GM12878 (cell line): ENCODE results near the gene FUT6. TPM values are rescaled to one million over a fixed set of nuclear protein-coding genes. Genes with fewer than 3 reads are reported as not detected.

Experiments used
- ATAC-seq: fragments of 200-7000 bp; cut with Tn5 transposase; 3 replicates; pipeline ENCODE4 v1.9.1; 2020; ENCODE audit warnings: mild to moderate bottlenecking, moderate library complexity
- BruUV-seq: library from RNA; stranded (reverse); fragments of 400-500 nt; replicated peaks from 2 replicates; lab custom pipeline; 2021; lab: Mats Ljungman, UMichigan
- CTCF ChIA-PET: fragments of 300-600 bp; sonication (Branson Sonifier 250); formaldehyde crosslinking; extraction: SDS; loops from one replicate; lab custom pipeline; 2021; ENCODE audit warnings: inconsistent platforms; lab: Yijun Ruan, JAX
- POLR2A ChIA-PET: fragments of 350-600 bp; formaldehyde crosslinking; extraction: SDS; loops from one replicate; lab custom pipeline; 2021; ENCODE audit warnings: inconsistent platforms; lab: Charles Lee
- RAD21 ChIA-PET: fragments of 300-600 bp; sonication (Branson Sonifier 250); formaldehyde crosslinking; loops from one replicate; lab custom pipeline; 2023; ENCODE audit warnings: antibody characterized with exemption; ENCODE audit not compliant: unreplicated experiment; lab: Charles Lee
- SMC1A ChIA-PET: fragments of 300-600 bp; sonication (Branson Sonifier 250); formaldehyde crosslinking; loops from one replicate; lab custom pipeline; 2023; ENCODE audit not compliant: unreplicated experiment, uncharacterized antibody; lab: Charles Lee
- DNase-seq: peaks from one replicate; pipeline ENCODE4 v3.0.0-alpha.2; 2011; ENCODE audit warnings: low read depth, low spot score
- FAIRE-seq: peaks from 3 replicates; lab custom pipeline; 2011; peaks lifted over from hg19 to GRCh38; lab: Jason Lieb, UNC
- H2AFZ ChIP-seq: 2 replicates; pipeline ENCODE4 v1.6.0; 2011; ENCODE audit warnings: low read depth, low read length, control low read depth; ENCODE audit not compliant: control insufficient read depth
- H3K27ac ChIP-seq: 2 replicates; pipeline ENCODE4 v1.5.1; 2011; ENCODE audit warnings: control low read depth; ENCODE audit not compliant: control insufficient read depth, insufficient read depth
- H3K27me3 ChIP-seq, 2 experiments: replicated peaks in 1 of 2; 2 replicates each; pipeline versions ENCODE4 v1.6.0 to v1.6.1; 2011; ENCODE audit warnings: low read length in 1 of 2; ENCODE audit not compliant: control insufficient read depth in 2 of 2, insufficient read depth in 2 of 2
- H3K36me3 ChIP-seq, 2 experiments: 2 replicates each; pipeline ENCODE4 v1.5.1; 2011; ENCODE audit warnings: low read length in 1 of 2; ENCODE audit not compliant: control insufficient read depth in 2 of 2, insufficient read depth in 2 of 2
- H3K4me1 ChIP-seq: 2 replicates; pipeline ENCODE4 v1.6.1; 2011; ENCODE audit warnings: mild to moderate bottlenecking, low read length, moderate library complexity, mixed read lengths; ENCODE audit not compliant: control insufficient read depth, insufficient read depth
- H3K4me2 ChIP-seq: 2 replicates; pipeline ENCODE4 v1.6.0; 2011; ENCODE audit warnings: control low read depth; ENCODE audit not compliant: control insufficient read depth, insufficient read depth
- H3K4me3 ChIP-seq: fragments of 200-600 bp; sonication (generic); 2 replicates; pipeline ENCODE4 v1.5.1; 2016
- H3K79me2 ChIP-seq: 2 replicates; pipeline ENCODE4 v1.6.0; 2011; ENCODE audit warnings: low read length; ENCODE audit not compliant: control insufficient read depth, insufficient read depth
- H3K9ac ChIP-seq: 2 replicates; pipeline ENCODE4 v1.8.0; 2011; ENCODE audit warnings: low read length, control low read depth, mixed read lengths; ENCODE audit not compliant: control insufficient read depth, insufficient read depth
- H3K9me3 ChIP-seq: replicated peaks from 3 replicates; pipeline ENCODE4 v1.5.1; 2011; ENCODE audit warnings: mild to moderate bottlenecking, low read length; ENCODE audit not compliant: control insufficient read depth, insufficient read depth
- H4K20me1 ChIP-seq: 2 replicates; pipeline ENCODE4 v1.6.0; 2011; ENCODE audit not compliant: control insufficient read depth, insufficient read depth
- ASH2L ChIP-seq: fragments of 300-600, 200-600 bp; sonication (generic); IDR thresholded peaks from 2 replicates; pipeline ENCODE4 v1.6.1; 2017; ENCODE audit warnings: low read depth, mild to moderate bottlenecking, borderline replicate concordance
- DPF2 ChIP-seq: fragments of 450-650 bp; IDR thresholded peaks from 2 replicates; pipeline ENCODE4 v1.6.1; 2017; ENCODE audit warnings: mild to moderate bottlenecking
- IRF4 ChIP-seq: IDR thresholded peaks from 2 replicates; pipeline ENCODE4 v1.6.1; 2011; ENCODE audit warnings: low read depth, low read length
- MTA3 ChIP-seq: IDR thresholded peaks from 2 replicates; pipeline ENCODE4 v1.6.1; 2012; ENCODE audit warnings: low read length, inconsistent platforms, borderline replicate concordance
- NRF1 ChIP-seq: conservative IDR thresholded peaks from 2 replicates; pipeline ENCODE4 v1.6.1; 2011; ENCODE audit warnings: mild to moderate bottlenecking, low read depth, low read length, improper control_type of control experiment
- PAX8 ChIP-seq: fragments of 450-650 bp; IDR thresholded peaks from 2 replicates; pipeline ENCODE4 v1.6.1; 2017; ENCODE audit warnings: mild to moderate bottlenecking, moderate library complexity
- RAD21 ChIP-seq: IDR thresholded peaks from 2 replicates; pipeline ENCODE4 v1.6.1; 2011; ENCODE audit warnings: mild to moderate bottlenecking, low read depth, low read length, moderate library complexity; ENCODE audit not compliant: insufficient read depth
- SIN3A ChIP-seq: IDR thresholded peaks from 2 replicates; pipeline ENCODE4 v1.6.1; 2012; ENCODE audit warnings: low read depth, low read length, improper control_type of control experiment
- SPI1 ChIP-seq: IDR thresholded peaks from 2 replicates; pipeline ENCODE4 v1.6.1; 2011; ENCODE audit warnings: low read depth, mild to moderate bottlenecking, low read length, moderate library complexity, borderline replicate concordance; ENCODE audit not compliant: insufficient read depth
- SREBF1 ChIP-seq: IDR thresholded peaks from 2 replicates; pipeline ENCODE4 v1.6.1; 2012; ENCODE audit warnings: mild to moderate bottlenecking, low read length
- SUZ12 ChIP-seq: fragments of 200-600 bp; sonication (generic); IDR thresholded peaks from one replicate; pipeline ENCODE4 v1.6.1; 2018; ENCODE audit warnings: antibody characterized with exemption, mild to moderate bottlenecking; ENCODE audit not compliant: unreplicated experiment
- TCF12 ChIP-seq: IDR thresholded peaks from 2 replicates; pipeline ENCODE4 v1.6.1; 2011; ENCODE audit warnings: low read depth, mild to moderate bottlenecking, low read length
- YY1 ChIP-seq: IDR thresholded peaks from 2 replicates; pipeline ENCODE4 v1.6.1; 2011; ENCODE audit warnings: low read depth, mild to moderate bottlenecking, low read length
- WGBS: methylation state at CpG from one replicate; pipeline ENCODE4 v1.1.6; 2016; ENCODE audit warnings: low lambda C conversion rate; ENCODE audit not compliant: insufficient replicate concordance, insufficient coverage; ENCODE audit errors: missing lambda C conversion rate; 5-methylcytosine and 5-hydroxymethylcytosine counted together
- in situ Hi-C: fragments of 300-500 bp; cut with MboI; formaldehyde crosslinking; loops from 9 replicates; pipeline ENCODE4 v1.14.3; 2018; ENCODE audit warnings: mixed read lengths
- intact Hi-C: fragments of 100-400 bp; cut with micrococcal nuclease; formaldehyde crosslinking; loops from one replicate; pipeline ENCODE4 v1.14.2; 2022; ENCODE audit not compliant: unreplicated experiment
- polyA plus RNA-seq, 11 experiments: library from polyadenylated mRNA; depleted of rRNA in 4 of 11; unstranded in 6 of 11; stranded (reverse) in 5 of 11; fragments of >200 nt; fragmentation: Nextera tagmentation in 4 of 11; fragmentation: Illumina TruSeq in 1 of 11; extraction: Ambion mirVana in 4 of 11; extraction: Trizol in 1 of 11; gene quantifications; 1 replicate in 1 of 11; 2 replicates in 10 of 11; pipeline versions ENCODE4 v1.2.1 to v1.2.3, GENCODE V29; 2011 to 2016; ENCODE audit warnings: inconsistent platforms in 2 of 11, missing spikeins in 2 of 11, low read depth in 1 of 11
- total RNA-seq, 4 experiments: library from RNA; depleted of rRNA in 3 of 4; stranded (reverse); fragments of >200 nt in 3 of 4; fragmentation: Illumina TruSeq in 1 of 4; extraction: Trizol in 1 of 4; gene quantifications; 2 replicates each; pipeline versions ENCODE4 v1.2.1 to v1.2.3, GENCODE V29; 2013 to 2021
- TF ChIP-seq, protein P1 (sequence below): fragments of 450-650 bp; IDR thresholded peaks from 2 replicates; pipeline ENCODE4 v1.6.1; 2017; ENCODE audit warnings: mild to moderate bottlenecking, moderate library complexity
- TF ChIP-seq, protein P2 (sequence below): fragments of 450-650 bp; conservative IDR thresholded peaks from 2 replicates; pipeline ENCODE4 v1.6.1; 2017; ENCODE audit warnings: mild to moderate bottlenecking, moderate library complexity

FUT6 gene
- total and polyA plus RNA-seq, 10 of the 15 experiments (the other 5 are each of a cell fraction or from before 2014, with no cell fraction given): not detected

DNA sequence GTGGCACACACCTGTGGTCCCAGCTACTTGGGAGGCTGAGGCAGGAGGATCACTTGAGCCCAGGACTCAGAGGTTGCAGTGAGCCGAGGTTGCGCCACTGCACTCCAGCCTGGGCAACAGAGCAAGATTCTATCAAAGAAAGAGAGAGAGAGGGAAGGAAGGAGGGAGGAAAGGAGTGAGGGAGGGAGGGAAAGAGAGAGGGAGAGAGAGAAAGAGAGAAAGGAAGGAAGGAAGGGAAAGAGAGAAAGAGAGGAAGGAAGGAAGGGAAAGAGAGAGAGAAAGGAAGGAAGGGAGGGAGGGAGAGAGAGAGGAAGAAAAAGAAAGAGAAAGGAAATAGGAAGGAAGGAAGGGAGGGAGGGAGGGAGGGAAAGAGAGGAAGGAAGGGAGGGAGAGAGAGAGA lies 22.3 kb downstream of the FUT6 start (continued):
- TF ChIP-seq, protein P1, sequence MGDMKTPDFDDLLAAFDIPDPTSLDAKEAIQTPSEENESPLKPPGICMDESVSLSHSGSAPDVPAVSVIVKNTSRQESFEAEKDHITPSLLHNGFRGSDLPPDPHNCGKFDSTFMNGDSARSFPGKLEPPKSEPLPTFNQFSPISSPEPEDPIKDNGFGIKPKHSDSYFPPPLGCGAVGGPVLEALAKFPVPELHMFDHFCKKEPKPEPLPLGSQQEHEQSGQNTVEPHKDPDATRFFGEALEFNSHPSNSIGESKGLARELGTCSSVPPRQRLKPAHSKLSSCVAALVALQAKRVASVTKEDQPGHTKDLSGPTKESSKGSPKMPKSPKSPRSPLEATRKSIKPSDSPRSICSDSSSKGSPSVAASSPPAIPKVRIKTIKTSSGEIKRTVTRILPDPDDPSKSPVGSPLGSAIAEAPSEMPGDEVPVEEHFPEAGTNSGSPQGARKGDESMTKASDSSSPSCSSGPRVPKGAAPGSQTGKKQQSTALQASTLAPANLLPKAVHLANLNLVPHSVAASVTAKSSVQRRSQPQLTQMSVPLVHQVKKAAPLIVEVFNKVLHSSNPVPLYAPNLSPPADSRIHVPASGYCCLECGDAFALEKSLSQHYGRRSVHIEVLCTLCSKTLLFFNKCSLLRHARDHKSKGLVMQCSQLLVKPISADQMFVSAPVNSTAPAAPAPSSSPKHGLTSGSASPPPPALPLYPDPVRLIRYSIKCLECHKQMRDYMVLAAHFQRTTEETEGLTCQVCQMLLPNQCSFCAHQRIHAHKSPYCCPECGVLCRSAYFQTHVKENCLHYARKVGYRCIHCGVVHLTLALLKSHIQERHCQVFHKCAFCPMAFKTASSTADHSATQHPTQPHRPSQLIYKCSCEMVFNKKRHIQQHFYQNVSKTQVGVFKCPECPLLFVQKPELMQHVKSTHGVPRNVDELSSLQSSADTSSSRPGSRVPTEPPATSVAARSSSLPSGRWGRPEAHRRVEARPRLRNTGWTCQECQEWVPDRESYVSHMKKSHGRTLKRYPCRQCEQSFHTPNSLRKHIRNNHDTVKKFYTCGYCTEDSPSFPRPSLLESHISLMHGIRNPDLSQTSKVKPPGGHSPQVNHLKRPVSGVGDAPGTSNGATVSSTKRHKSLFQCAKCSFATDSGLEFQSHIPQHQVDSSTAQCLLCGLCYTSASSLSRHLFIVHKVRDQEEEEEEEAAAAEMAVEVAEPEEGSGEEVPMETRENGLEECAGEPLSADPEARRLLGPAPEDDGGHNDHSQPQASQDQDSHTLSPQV: no peak
- TF ChIP-seq YY1 (no peak), SIN3A (no peak), IRF4 (no peak)
- TF ChIP-seq, protein P2, sequence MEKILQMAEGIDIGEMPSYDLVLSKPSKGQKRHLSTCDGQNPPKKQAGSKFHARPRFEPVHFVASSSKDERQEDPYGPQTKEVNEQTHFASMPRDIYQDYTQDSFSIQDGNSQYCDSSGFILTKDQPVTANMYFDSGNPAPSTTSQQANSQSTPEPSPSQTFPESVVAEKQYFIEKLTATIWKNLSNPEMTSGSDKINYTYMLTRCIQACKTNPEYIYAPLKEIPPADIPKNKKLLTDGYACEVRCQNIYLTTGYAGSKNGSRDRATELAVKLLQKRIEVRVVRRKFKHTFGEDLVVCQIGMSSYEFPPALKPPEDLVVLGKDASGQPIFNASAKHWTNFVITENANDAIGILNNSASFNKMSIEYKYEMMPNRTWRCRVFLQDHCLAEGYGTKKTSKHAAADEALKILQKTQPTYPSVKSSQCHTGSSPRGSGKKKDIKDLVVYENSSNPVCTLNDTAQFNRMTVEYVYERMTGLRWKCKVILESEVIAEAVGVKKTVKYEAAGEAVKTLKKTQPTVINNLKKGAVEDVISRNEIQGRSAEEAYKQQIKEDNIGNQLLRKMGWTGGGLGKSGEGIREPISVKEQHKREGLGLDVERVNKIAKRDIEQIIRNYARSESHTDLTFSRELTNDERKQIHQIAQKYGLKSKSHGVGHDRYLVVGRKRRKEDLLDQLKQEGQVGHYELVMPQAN: no peak

DNA sequence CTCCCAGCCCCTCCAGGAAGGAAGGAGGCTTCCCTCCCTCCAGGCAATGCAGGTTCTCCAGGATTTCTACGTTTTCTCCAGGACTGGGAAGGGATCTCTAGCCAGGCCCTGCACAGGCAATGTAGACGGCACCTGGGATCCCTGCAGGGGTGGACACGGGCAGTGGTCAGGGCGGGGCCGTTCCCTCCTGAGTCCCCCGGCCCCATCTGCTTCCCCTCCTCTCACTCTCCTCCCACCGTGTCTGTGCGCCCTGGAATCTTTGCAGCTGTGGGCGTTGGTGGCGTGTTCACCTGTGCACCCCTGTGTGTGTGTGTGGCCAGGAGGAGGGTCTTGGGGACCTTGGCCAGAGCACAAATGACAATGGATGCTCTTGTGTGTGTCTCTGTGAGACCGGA lies 24.7 kb downstream of the FUT6 start:
- intact Hi-C loops: no loop called here
- FAIRE-seq (no peak), DNase-seq (no peak), ATAC-seq (no peak)
- no peak overlapping the region for H3K27ac ChIP-seq
- H3K4me3 ChIP-seq: no peak overlapping the region
- ChIA-PET POLR2A (no interaction called here), CTCF (no interaction called here), SMC1A (no interaction called here), RAD21 (no interaction called here)
- no peak overlapping the region for H3K4me2 ChIP-seq
- no peaks in the 10 kb centered on the region for H3K4me1 ChIP-seq
- H2AFZ ChIP-seq: no peak overlapping the region
- in situ Hi-C loops: no loop called here
- 35% methylated on average over 11 of the region's 11 CpGs for WGBS
- no peaks in the 10 kb centered on the region for H4K20me1 ChIP-seq
- no peaks in the 10 kb centered on the region for H3K27me3 ChIP-seq
- no TSS peak for BruUV-seq
- no peaks in the 10 kb centered on the region for H3K9me3 ChIP-seq
- H3K9ac ChIP-seq: no peak overlapping the region
- H3K36me3 ChIP-seq: no peaks in the 10 kb centered on the region
- no peaks in the 10 kb centered on the region for H3K79me2 ChIP-seq
- TF ChIP-seq PAX8 (no peak), RAD21 (no peak), NRF1 (no peak), SUZ12 (no peak), TCF12 (no peak), SREBF1 (no peak), ASH2L (no peak), DPF2 (no peak), MTA3 (no peak), SPI1 (no peak)
- TF ChIP-seq, protein P1: no peak
